ENCODE measurements around the gene CFAP77.

DNA sequence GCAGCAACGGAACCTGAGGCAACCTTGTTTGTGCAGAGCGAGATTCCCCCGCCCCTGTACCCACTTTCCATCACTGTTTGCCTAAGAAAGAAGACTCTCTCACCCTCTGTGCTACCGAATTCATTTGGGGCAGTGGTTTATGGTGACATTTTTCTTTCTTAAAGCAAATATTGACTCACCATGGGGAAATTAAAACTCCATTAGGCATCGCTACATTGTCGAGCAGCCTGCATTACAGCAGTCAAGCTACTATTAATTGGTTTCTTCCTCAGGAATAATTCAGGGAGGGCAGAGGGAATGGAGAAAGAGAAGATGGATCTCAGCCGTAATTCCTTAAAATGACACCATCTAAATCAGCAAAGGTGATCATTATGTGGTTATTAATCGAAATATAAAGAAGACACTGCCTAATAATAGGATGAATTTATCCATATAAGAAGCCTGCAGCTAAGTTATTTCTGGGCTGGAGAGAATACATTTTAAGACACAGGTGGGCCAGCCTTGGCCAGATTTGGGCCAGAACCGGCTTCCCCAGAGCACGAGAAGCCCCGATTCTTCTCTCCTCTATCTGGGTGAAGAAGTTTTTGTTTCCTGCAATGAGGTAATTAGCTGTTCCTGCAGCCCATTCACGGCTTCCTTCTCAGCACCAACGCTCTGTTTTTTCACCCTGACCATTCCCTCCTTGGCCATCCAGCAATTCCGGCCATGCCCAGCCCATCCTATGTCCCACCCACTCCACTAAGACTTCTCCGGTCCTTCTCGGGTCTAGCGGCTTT lies 16.8 kb downstream of the CFAP77 start:
- TF ChIP-seq, protein P1, sequence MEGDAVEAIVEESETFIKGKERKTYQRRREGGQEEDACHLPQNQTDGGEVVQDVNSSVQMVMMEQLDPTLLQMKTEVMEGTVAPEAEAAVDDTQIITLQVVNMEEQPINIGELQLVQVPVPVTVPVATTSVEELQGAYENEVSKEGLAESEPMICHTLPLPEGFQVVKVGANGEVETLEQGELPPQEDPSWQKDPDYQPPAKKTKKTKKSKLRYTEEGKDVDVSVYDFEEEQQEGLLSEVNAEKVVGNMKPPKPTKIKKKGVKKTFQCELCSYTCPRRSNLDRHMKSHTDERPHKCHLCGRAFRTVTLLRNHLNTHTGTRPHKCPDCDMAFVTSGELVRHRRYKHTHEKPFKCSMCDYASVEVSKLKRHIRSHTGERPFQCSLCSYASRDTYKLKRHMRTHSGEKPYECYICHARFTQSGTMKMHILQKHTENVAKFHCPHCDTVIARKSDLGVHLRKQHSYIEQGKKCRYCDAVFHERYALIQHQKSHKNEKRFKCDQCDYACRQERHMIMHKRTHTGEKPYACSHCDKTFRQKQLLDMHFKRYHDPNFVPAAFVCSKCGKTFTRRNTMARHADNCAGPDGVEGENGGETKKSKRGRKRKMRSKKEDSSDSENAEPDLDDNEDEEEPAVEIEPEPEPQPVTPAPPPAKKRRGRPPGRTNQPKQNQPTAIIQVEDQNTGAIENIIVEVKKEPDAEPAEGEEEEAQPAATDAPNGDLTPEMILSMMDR (IDR thresholded peaks at IDR 0.05) = no peak
- TF ChIP-seq ZFX (IDR thresholded peaks at IDR 0.05; ENCODE audit: borderline replicate concordance) = no peak

Data from 22Rv1 (cell line).